ENCODE results near the gene ZC3HAV1L.
"Not testable (repeated sequence)": the region's sequence is repeated elsewhere in the genome, so short reads cannot be mapped to it uniquely, and the experiment has no call there.

DNA sequence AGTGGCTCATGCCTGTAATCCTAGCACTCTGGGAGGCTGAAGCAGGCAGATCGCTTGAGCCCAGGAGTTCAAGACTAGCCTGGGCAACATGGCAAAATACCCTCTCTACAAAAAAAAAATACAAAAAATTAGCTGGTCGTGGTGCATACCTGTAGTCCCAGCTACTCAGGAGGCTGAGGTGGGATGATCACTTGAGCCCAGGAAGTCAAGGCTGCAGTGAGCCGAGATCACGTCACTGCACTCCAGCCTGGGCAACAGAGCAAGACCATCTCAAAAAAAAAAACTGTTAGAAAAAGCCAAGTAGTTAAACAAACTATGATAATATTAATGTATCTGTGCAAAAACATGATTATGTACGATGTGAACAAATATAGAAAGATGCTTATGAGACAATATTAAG, 10.0 kb downstream of the ZC3HAV1L start:
- TF ChIP-seq, protein P1, sequence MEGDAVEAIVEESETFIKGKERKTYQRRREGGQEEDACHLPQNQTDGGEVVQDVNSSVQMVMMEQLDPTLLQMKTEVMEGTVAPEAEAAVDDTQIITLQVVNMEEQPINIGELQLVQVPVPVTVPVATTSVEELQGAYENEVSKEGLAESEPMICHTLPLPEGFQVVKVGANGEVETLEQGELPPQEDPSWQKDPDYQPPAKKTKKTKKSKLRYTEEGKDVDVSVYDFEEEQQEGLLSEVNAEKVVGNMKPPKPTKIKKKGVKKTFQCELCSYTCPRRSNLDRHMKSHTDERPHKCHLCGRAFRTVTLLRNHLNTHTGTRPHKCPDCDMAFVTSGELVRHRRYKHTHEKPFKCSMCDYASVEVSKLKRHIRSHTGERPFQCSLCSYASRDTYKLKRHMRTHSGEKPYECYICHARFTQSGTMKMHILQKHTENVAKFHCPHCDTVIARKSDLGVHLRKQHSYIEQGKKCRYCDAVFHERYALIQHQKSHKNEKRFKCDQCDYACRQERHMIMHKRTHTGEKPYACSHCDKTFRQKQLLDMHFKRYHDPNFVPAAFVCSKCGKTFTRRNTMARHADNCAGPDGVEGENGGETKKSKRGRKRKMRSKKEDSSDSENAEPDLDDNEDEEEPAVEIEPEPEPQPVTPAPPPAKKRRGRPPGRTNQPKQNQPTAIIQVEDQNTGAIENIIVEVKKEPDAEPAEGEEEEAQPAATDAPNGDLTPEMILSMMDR (IDR thresholded peaks at IDR 0.05) = not testable (repeated sequence)
- not testable (repeated sequence) for TF ChIP-seq TCF7L2, POLR2AphosphoS5 (IDR thresholded peaks at IDR 0.05; ENCODE audit: low read depth, low read length)
- TF ChIP-seq, protein P2, sequence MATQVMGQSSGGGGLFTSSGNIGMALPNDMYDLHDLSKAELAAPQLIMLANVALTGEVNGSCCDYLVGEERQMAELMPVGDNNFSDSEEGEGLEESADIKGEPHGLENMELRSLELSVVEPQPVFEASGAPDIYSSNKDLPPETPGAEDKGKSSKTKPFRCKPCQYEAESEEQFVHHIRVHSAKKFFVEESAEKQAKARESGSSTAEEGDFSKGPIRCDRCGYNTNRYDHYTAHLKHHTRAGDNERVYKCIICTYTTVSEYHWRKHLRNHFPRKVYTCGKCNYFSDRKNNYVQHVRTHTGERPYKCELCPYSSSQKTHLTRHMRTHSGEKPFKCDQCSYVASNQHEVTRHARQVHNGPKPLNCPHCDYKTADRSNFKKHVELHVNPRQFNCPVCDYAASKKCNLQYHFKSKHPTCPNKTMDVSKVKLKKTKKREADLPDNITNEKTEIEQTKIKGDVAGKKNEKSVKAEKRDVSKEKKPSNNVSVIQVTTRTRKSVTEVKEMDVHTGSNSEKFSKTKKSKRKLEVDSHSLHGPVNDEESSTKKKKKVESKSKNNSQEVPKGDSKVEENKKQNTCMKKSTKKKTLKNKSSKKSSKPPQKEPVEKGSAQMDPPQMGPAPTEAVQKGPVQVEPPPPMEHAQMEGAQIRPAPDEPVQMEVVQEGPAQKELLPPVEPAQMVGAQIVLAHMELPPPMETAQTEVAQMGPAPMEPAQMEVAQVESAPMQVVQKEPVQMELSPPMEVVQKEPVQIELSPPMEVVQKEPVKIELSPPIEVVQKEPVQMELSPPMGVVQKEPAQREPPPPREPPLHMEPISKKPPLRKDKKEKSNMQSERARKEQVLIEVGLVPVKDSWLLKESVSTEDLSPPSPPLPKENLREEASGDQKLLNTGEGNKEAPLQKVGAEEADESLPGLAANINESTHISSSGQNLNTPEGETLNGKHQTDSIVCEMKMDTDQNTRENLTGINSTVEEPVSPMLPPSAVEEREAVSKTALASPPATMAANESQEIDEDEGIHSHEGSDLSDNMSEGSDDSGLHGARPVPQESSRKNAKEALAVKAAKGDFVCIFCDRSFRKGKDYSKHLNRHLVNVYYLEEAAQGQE (IDR thresholded peaks at IDR 0.05; ENCODE audit: insufficient read depth in 1 of 2, low read depth in 2 of 2, low read length in 1 of 2) = not testable (repeated sequence)
